Psoas muscle (tissue), 8 donors: Measurements from ENCODE around the gene AHR. TPM values are rescaled to one million over a fixed set of nuclear protein-coding genes. Genes with fewer than 3 reads are reported as not detected.
"Not testable (repeated sequence)": the region's sequence is repeated elsewhere in the genome, so short reads cannot be mapped to it uniquely, and the experiment has no call there.

ENCODE experiments used
- ATAC-seq, 4 donors: fragments of 200-7000 bp; cut with Tn5 transposase; one replicate each; pipeline ENCODE4 v1.9.1; 2020; ENCODE audit warnings: moderate library complexity in 3 of 4, mild to moderate bottlenecking in 2 of 4
- DNase-seq, 2 donors: peaks; one replicate each; pipeline ENCODE4 v3.0.0-alpha.2; 2020
- H3K27ac ChIP-seq: fragments of 200-600 bp; one replicate; pipeline ENCODE4 v1.8.0; 2022
- H3K27me3 ChIP-seq, 3 donors: fragments of 200-600 bp in 1 of 3; one replicate each; pipeline versions ENCODE4 v1.6.1 to v1.8.0; 2013 to 2022; ENCODE audit warnings: low read length in 2 of 3, mild to moderate bottlenecking in 2 of 3, moderate library complexity in 1 of 3; ENCODE audit not compliant: insufficient read depth in 3 of 3
- H3K36me3 ChIP-seq, 2 donors: fragments of 200-600 bp in 1 of 2; one replicate each; pipeline versions ENCODE4 v1.6.1 to v1.8.0; 2013 to 2022; ENCODE audit warnings: low read depth in 1 of 2, mild to moderate bottlenecking in 1 of 2, moderate library complexity in 1 of 2; ENCODE audit not compliant: insufficient read depth in 1 of 2
- H3K4me1 ChIP-seq: fragments of 200-600 bp; one replicate; pipeline ENCODE4 v1.8.0; 2022
- H3K4me3 ChIP-seq: fragments of 200-600 bp; one replicate; pipeline ENCODE4 v1.8.0; 2022; ENCODE audit warnings: mild to moderate bottlenecking
- H3K9me3 ChIP-seq: fragments of 200-600 bp; one replicate; pipeline ENCODE4 v1.8.0; 2022
- CTCF ChIP-seq: fragments of 200-600 bp; IDR thresholded peaks from one replicate; pipeline ENCODE4 v1.8.0; 2022; ENCODE audit warnings: antibody characterized with exemption
- WGBS, 3 donors: extraction: QIAGEN DNeasy Blood & Tissue Kit; methylation state at CpG; one replicate each; pipeline versions ENCODE4 v1.1.6 to v1.1.7; 2013; 5-methylcytosine and 5-hydroxymethylcytosine counted together
- intact Hi-C, 2 donors: fragments of 100-400 bp; cut with DNase I; formaldehyde crosslinking; loops; one replicate each; pipeline versions ENCODE4 v1.11.0 to v1.14.2; 2022
- polyA plus RNA-seq, 3 donors: library from polyadenylated mRNA; stranded (reverse); fragments of 200-250 nt; gene quantifications; one replicate each; pipeline ENCODE4 v1.2.3, GENCODE V29; 2013
- total RNA-seq, 4 donors: library from RNA; stranded (reverse); fragmentation: NEBNext Ultra II Directional in 2 of 4; extraction: Animal tissue kit (Norgen Biotek cat#: 25700) in 2 of 4; gene quantifications; one replicate each; pipeline versions ENCODE4 v1.2.1 to v1.2.4, GENCODE V29; 2021 to 2023
- donor health status: healthy with polysubstance abuse.
- donor health status: DM: no; HTN: no; CAD: no; lungs with moderate emphysema.
- donor health status: Bipolar disorder and iron deficiency.
- donor health status: healthy.
- donor health status: DM: yes; HTN: yes; CAD: no.
- donor health status: DM: no; HTN: no; CAD: no.
- donor health status: DM: no; HTN: no; CAD: no.
- donor health status: DM: yes; HTN: yes; CAD: no.

Gene AHR
- total and polyA plus RNA-seq, 7 donors, result 1.4 to 9.2 (median 3.8) TPM

GRCh38 chr7:17391366-17391765 is 92.9 kb downstream of the AHR start:
- no peaks in the 10 kb centered on the region for H3K27me3 ChIP-seq
- H3K4me1 ChIP-seq, result no peaks in the 10 kb centered on the region
- H3K4me3 ChIP-seq, result no peak overlapping the region
- intact Hi-C loops, result no loop called here
- H3K36me3 ChIP-seq, result no peaks in the 10 kb centered on the region
- ATAC-seq (no peak), DNase-seq (no peak)
- H3K27ac ChIP-seq, result no peak overlapping the region
- H3K9me3 ChIP-seq, result no peaks in the 10 kb centered on the region
- no peak for TF ChIP-seq CTCF
- WGBS, 3 donors, result 67 to 82% (median 70%) methylated on average over 2 of the region's 2 CpGs

- no peaks in the 10 kb centered on the region for H3K36me3 ChIP-seq
- ATAC-seq (no peak), DNase-seq (no peak)
- TF ChIP-seq CTCF, result no peak
- H3K4me3 ChIP-seq, result no peak overlapping the region
- 88 to 100% (median 89%) methylated on average over 1 of the region's 1 CpG for WGBS, 3 donors
- no peaks in the 10 kb centered on the region for H3K9me3 ChIP-seq
- H3K4me1 ChIP-seq, result no peaks in the 10 kb centered on the region
- intact Hi-C loops, result no loop called here
- H3K27ac ChIP-seq, result no peak overlapping the region
- H3K27me3 ChIP-seq, result no peaks in the 10 kb centered on the region
Measured at GRCh38 chr7:17392846-17393245, 94.4 kb downstream of the AHR start.

GRCh38 chr7:17394563-17394962 is 96.1 kb downstream of the AHR start:
- intact Hi-C loops, H3K36me3 ChIP-seq, H3K4me3 ChIP-seq, ATAC-seq, H3K4me1 ChIP-seq, H3K27me3 ChIP-seq, H3K27ac ChIP-seq, H3K9me3 ChIP-seq, DNase-seq: not testable (repeated sequence)
- WGBS, 3 donors, result 63 to 84% (median 81%) methylated on average over 4 of the region's 4 CpGs
